COLO668 (cell line): ENCODE measurements around the gene SORCS3.

Source experiments
- DNase-seq: peaks from one replicate; lab custom pipeline; 2025; ENCODE audit not compliant: unreplicated experiment; lab: John Stamatoyannopoulos, UW

The SORCS3 gene

DNA sequence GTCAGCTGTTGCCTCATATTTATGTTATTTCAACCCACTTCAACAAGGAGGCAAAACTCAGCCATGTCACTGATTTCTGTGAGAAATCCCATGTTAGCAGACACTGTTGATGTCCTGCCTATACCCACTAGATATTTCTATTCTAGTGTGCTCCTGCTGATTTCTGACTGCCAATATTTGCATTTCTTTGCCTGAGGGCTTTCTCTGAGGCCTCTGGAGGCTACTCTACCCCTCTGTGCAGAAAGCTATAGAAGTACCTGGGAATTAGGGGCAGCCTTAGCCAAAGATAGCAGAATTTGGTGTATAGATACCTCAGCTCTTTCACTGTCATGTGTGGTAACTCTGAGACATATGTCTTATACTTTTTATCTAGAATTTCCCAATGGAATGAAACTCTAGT, 348.8 kb downstream of the SORCS3 start:
- no peak for DNase-seq

DNA sequence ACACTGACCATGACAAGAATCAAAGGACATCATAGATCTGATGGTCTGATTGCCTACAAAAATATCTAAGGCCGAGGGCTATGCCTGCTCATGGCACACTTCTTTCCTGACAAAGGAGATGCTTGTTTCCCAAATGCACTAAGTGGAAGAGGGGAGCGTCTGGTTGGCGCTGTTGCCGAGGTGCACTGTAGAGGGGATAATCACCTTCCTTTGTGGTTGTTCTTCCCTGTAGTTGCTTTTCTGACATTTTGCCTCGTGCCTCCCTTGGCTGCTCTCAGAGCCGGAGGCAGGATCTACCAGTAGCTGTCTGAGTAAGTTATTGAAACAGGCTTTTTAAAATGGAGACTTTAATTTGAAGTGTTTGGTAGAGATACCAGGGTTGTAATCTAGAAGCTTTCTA, 352.0 kb downstream of the SORCS3 start:
- no peak for DNase-seq

DNA sequence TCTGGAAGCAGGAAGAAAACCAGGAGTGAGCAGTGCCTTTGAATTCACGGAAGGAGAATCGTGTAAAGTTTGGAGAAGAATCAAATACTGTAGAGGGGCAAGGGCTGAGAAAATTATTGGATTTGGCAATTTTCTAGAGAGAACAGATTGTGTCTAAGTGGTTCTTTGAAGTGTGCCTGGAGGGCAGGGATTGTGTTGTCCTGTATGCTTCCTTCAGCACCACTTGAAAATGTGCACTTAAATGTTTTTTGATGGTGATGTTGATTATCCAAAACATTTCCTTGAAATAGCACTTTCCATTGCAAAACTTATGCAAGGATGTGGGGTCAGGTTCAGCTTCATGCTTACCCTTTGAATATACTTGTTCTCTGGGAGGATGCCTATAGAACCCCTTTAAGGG, 360.2 kb downstream of the SORCS3 start:
- DNase-seq: no peak

DNA sequence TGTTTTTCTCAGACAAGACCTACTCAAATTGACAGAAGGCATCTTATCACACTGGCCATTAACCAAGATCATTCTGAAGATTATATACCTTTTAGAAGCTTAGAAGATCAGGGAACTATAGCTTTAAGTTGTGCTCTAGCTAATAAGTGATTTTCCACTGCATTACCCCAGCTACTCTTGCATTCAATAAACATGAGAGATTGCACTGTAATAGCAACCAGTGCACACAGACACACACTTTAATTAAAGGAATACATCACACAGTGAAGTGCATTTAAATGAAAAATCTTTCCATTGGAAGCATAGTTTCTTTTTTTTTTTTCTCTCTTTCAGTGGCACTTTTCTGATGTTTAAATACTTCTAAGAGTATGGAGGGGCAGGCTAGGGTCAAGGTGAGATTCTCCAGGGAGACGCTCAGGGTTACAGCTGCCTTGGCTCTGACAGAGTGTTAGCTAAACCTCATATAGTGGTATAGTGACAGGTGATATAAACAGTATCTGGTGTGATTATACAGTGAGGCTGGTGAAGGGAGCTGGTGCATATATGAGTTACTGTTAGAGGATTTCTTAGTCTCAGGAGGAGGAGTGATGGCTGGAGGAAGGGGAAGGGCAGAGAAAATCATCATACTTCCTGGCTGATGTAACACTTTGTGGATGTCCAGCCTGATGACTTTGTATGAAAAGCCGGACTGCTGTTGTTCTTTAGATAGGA, 369.5 kb downstream of the SORCS3 start:
- DNase-seq: no peak

DNA sequence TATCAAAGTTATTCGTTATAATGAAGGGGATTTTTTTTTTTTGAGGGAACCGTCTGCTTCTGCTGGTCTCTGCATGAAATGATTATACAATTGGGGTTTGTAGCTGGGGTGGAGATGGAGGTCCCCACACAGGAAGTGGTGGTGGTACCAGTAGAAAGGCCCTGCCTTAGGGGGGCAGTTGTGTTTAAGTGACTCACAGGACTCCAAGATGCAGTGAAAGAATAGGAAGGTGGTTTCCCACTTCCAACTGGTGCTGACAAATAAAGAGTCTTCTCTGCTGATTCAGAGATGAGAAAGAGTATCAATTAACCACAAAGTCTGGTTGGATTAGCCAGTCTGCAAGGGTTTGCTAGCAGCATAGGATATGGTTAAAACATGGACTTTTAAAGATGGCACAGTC, 376.0 kb downstream of the SORCS3 start:
- no peak for DNase-seq

DNA sequence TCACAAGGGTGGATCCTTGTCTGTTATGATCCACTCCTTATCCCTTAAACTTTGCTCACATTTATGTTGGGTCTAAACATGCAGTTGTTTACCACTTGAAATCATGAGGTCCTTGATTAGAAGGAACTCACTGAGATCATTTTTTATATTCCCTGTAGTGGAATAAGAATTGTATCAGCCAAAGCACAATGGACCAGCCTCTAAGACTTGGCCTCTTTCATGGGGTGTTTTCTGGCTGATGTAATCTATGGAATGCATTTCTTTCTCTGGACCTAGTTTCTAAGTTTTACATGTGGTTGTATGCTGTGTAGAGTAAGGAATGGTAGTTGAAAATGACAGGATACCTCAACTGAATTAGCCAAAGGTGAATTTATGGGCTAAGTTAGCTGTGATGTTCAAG, 376.6 kb downstream of the SORCS3 start:
- no peak for DNase-seq

DNA sequence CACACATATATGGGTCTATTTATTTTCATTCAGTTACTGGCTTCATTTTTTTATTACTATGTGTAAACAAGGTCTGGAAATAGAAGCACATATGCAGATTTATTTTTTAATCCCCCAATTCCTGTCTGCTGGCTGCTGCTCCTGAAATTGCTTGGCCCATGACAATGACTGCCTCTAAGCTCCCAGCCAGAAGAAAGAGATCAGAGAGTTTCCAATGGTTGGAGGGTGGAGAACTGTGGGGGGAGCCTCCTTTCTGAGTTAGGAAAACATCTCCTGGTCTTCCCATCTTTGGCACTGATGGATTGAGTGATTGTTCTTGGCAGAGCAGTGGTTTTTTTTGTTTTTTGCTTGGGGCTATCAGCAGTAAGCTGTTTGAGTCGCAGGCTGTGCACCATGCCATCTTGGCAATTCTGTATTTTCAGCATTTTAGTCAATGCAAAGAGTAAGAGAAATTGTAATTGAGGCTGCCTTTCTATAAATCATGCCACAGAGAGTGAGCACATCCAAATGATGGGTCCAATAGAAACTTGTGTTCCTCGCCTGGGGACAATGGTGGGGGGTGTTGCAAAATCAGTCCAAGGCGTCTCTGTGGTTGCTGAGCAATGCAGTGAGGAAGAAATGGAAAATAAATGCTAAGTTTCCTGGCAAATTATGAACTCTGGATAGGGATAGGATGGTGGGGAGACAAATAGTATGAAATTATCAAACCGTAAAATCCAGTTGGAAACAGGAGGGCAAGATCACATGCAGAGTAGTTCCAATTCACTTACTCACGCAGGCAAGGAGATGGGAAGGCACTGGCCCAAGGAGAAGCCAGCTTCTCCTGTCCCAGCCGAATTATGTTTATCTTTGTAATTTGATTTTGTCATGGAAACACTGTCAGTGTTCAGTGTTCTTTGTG, 382.4 kb downstream of the SORCS3 start:
- no peak for DNase-seq

DNA sequence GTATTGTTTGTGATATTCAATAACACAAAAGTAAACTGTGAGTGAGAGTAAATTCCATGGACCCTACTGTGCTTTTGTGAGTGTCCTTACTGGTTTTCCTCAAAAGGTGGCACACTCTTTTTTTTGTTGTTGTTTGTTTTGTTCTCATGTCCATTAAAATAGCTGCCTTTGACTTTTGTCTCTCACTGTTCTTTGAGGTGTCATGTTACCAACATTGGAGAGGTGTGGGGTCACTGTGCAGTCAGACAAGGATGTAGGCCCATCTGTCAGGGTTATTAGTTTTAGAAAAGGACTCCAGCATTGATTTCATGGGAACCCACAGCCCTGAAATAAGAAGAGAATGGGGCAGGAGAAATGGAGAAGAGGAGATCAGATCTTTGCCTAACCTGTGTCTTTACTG, 383.1 kb downstream of the SORCS3 start:
- no peak for DNase-seq

DNA sequence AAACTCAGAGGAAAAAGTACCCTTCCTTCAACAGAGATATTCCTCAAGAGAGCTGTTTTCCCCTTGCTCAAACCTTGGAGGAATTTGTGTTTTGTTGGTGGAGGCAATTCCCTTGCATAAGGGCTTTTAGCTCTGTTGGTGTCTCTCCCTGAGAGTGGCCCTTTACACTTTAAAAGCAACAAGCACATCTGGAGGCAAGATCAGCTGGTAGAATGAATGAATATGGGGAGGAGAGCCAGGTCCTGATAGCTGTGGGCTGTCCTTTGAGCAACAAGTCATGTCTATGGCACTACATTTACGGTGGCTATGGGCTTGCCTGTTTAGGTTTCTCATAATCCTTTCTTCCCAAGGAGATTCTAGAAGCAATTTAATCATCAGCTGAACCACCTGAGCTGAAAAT, 384.0 kb downstream of the SORCS3 start:
- no peak for DNase-seq

DNA sequence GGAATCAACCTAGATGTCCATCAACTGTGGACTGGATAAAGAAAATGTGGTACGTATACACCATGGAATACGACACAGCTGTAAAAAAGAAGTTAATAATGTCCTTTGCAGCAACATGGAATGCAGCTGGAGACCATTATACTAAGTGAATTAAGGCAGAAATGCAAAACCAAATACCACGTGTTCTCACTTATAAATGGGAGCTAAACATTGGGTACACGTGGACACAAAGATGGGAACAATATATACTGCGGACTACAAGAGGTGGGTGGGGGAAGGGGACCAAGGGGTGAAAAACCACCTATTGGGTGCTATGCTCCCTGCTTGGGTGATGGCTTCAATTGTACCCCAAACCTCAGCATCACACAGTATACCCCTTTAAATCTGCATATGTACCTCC, 385.5 kb downstream of the SORCS3 start:
- no peak for DNase-seq

DNA sequence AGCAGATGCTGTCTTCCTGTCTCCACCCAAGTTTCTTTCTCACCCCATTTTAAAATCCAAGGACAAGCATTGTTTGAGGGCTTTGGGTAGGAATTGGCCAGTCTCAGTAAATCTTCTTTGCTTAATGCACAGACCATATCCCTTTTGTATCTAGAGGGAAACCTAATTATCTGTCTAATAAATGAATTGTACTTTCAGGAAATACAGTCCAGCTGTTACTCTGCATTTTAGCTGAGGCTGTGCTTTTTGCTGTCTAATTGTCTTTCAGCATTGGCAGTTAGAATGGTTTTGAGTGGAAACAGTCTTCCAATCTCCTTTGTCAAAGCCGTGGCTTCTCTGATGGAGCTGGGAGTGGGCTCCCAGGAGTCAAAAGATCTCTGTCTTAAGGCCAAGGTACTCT, 388.2 kb downstream of the SORCS3 start:
- no peak for DNase-seq

DNA sequence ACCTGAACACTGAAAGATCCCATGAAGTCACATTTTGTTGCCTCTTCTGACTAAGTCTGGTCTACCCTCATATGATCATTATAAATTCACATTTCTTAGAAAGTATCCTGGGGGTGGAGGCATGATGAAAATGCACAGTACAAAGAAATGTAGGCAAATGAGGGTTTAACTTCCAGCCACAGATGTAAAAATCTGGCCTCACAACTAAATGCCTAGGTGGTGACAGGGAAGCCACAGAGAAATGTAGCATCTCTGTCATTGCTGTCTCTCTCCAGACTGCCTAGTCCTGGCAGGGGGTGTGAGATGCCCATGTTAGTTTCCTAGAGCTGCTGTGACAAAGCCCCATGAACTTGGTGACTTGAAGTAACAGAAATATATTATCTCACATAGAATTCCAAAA, 395.9 kb downstream of the SORCS3 start:
- DNase-seq: no peak

DNA sequence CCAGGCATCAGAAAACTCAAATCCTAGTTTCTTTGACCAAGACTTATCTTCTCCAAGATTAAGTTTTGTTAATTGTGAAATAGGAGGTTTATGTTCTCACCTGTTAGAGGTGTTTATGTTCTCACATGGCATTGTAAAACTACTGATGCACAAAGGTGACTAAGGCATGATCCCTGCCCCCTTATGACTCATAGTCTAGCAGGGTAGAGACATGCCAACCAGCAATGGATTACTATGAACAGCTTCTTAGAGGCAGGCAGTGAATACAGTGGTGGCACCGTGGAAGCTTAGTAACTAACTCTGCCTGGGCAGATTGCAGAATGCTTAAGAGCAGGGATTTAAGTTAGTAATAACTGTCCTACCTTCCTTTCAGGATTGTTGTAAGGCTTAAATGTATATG, 400.9 kb downstream of the SORCS3 start:
- DNase-seq: no peak

DNA sequence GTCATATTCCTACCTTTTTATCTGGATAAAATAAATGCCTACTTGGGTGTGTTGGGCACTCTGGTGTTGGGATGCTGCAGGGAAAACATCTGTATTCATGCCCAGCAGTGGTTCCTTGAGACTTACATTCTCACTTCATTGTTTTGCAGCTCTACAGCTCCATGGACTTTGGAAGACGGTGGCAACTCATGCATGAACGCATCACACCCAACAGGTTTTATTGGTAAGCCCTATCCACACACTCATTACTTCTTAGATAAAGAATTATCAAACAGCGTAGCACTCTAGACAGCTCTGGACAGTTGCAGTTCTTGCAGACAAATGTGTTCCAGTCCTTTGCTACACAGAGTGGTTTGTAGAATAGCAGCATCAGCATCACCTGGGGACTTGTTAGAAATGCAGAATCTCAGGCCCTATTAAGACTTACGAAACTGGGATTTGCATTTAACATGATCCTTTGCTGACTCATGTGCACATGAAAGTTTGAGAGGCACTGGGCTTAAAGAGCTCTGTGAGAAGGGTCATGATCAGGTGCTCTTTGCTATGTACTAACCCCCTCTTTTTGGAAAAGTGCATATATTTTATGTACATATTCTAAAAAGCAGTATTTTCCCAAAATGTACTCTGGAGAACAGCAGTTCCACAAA, 401.9 kb downstream of the SORCS3 start:
- DNase-seq: no peak

DNA sequence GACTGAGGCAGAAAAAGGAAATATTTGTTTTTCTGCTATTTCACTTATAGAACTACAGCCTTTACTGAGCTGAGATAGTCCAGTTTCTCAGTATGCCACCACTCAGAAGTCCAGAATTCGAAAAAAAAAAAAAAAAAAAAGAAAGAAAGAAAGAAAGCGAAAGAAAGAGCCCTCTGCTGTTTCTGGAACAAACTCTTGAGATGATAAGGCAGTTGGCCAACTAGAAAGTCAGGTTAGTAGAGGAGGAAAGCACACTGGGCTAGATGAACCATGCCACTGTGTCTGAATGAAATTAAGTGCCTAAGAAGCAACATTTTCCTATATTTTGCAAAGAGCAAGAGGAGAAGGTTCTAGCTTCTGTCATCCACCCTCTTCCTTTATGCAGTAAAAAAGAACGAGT, 403.8 kb downstream of the SORCS3 start:
- DNase-seq: no peak

DNA sequence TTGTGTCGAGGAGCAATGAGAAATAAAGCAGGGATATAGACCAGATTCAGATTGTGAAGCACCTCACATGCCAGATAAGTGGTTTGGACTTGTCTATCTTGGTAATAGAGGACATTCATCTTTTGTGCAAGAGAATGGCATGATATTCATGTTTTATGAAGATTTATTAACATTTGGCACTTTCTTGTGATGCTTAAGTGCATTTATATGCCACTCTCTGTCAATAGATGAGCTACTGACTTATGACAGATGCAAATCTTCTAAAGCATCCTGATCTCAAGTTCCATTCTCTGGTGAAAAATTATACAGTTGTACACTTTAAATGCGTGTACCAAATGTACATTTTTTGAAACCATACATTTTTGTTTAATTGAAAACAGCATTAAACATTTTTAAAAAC, 415.3 kb downstream of the SORCS3 start:
- DNase-seq: no peak

DNA sequence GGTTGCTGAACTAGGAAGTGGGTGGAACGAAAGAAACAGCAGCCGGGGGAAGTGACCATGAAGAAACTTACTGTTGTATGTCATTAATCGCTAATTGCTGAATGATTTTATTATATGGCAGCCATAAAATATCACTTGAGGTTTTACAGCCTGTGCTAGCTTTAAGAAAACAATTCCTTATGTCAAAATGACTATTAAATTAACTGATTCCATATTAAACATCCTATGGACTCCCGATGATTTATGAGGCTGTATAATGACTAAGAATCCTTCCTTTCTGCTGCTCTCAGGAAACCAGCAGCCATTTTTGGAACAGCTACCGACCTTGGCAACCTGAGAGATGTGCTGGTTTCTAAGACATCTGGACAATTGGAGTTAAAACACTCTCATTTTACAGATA, 421.9 kb downstream of the SORCS3 start:
- DNase-seq: no peak

DNA sequence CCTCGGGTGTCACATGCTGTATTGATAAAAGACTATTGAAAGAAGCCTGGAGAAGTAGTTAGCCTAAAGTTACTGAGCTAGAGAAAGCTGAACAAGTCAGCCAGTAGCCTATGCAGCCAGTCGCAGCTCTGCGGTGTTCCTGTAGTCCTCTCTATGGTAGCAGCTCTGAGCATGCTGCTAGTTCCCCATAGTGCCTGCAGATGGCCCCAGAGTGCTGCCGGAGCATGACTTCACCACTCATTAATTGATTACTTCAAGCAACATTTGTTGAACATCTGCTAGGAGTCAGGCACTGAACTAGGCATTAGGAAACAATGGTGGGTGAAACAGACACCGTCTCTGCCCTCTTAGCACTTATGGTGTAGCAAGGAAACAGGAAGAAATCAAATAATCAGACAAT, 422.7 kb downstream of the SORCS3 start:
- peak; percentile 0 for DNase-seq

DNA sequence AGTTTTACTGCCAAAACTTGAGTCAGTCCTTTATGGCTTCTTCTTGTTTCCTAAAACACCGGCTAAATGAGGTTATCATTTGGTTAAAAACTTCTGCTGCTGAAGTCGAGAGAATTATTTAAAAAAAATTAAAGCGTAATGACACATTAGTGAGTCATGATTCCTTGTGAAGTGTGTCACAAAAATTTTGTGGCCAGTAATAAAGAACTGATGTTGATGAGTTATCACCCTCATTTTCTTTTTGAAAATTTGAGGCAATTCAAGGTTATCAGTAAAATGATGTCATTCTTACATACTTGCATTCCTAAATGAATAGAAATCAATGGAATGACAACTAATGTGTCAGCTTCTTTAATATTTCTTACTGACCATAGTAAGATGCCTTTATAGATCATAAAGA, 427.4 kb downstream of the SORCS3 start:
- DNase-seq: no peak

DNA sequence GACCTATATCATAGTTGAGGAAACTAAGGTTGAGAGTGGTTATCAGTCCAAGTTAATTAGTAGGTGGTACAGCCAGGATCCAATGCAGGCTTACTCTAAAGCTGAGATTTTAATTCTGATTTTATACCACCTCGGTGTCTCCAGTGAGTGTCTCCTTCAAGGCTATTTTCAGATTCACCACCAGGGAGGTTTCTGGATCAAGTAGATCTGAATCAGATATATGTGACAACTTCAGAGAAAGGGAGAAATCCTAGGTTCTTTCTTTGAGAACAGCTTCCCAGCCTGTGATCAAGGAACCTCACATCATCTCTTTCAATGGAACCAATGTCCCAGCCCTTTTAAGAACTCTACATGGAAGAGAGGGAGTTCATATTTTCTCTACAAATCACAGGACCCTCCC, 429.2 kb downstream of the SORCS3 start:
- DNase-seq: no peak

DNA sequence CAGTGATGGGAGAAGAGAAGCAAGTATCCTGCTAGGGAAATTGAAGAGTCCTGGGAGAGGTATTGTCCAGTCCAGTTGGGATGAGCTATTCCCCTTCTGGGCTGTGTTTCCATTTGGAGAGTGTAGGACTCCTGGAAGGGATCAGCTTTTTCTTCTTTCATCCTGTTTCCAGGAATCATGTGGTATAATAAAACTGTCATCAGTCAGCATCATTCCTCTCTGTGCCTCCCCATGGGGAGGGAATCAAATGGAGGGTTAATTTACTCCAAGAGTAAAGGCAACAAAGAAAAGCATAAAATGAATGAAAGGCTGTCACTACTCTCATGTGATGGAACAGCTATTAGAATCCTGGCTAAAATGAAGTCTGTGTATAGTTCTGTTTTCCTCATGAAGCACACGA, 429.9 kb downstream of the SORCS3 start:
- no peak for DNase-seq

DNA sequence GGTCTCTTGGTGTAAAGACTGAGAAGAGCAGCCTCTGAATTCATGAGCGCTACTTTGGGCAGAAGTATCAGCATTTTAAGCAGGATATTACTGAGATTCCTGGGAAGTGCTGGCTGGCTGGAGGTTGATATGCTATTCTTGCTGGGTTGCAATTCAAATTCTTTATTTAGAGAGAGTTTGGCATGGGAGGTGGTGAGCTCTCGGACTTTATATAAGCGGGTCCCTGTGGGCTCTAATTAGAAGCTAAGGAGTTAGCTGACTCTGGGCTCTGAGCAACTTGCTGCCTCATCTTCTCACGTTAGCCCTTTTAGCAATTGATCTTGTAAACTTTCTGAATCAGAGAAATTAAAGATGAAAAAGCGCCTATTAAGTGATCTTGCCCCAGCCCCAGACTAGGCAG, 430.9 kb downstream of the SORCS3 start:
- DNase-seq: no peak
